GM12891 (cell line): ENCODE measurements around the gene TRIM22.

Experiments
- POLR2A ChIP-seq: IDR thresholded peaks from 2 replicates; pipeline ENCODE4 v1.6.1; 2011; ENCODE audit warnings: low read depth, low read length, control low read depth
- POLR2AphosphoS5 ChIP-seq: IDR thresholded peaks from 2 replicates; pipeline ENCODE4 v1.6.1; 2011; ENCODE audit warnings: low read depth, low read length, control low read depth
- SPI1 ChIP-seq: IDR thresholded peaks from 2 replicates; pipeline ENCODE4 v1.6.1; 2011; ENCODE audit warnings: low read depth, low read length, control low read depth

- TF ChIP-seq POLR2AphosphoS5: no peak
- TF ChIP-seq POLR2A: no peak
- TF ChIP-seq SPI1: no peak
Observed at GRCh38 chr11:5727691-5728090, 38.1 kb downstream of the TRIM22 start.
